GM21447 (cell line): ENCODE measurements around the gene CCDC71L.

Experiments
- ATAC-seq: cut with Tn5 transposase; IDR thresholded peaks from one replicate; pipeline ENCODE4 v1.9.1; 2021; ENCODE audit not compliant: unreplicated experiment

The CCDC71L gene

DNA sequence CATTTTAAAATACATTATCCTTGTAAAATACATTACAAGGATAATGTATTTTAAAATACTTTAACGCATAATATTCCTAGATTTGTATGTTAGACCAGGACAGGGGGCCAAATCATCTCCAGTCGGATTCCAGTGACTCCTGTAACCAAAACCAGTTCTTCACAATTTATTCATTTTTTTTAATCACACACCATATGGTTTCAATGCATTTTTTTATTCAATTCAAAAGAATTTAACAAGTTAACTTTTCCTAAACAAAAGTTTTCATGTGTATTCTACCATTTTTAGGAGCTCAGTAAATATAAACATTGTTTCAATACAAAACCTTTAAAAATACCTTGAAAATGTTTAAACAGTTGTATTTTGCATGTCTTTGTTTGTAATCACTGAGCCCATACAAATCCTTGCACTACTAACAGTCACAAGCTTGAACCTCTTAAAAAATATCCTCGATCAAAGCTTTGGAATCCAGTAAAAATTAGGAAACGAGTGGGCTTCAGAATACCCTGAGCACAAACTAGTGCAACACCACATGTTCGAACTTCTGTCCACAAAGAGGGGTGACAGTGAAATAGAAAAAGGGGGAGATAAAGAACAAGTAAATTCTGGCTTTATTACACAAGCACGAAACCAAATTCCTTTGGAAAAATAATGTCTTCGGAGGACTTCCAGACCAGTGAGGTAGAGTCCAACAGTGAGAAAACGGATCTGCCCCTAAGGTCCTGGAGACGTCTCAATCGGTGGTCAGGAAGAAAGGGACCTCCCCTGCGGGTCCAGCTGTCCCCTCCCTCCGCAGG is 1.6 kb downstream of the CCDC71L start:
- no peak for ATAC-seq

DNA sequence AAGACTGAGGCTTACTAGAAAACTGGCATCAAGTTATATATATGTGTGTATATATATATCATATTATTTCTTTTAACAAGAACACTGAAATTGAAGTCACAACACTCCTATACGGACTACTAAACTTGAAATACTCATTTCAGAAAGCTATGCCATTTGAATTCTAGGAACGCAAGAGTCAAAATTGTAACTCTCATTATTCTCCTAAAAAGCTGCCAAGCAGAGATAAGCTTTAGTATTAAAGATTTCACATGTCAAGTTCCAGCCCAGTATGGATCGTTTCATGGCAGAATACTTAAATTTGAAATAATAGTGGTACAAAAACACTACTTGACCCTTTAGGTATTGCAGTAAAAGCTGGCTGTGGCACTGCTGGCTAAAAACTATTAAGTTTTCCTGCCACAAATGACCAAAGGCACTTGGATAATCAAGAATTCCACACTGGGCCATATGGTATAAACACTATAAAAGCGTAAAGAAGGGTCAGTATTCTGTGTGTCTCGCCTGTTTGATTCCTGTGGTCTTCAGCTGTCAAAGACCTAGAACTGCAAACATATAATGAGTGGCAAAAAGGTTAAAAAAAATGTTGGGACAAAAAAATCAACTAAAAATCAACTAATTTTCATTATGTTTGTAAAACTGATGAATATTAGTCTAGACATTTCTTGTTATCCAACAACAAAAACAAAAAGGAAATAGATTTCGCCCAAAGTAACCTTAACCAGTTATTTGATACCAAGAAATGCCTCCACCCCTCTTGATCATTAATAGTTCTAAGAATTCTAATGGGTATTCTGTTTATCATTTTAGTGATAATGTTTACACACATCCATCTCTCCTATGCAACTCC is 2.4 kb downstream of the CCDC71L start:
- ATAC-seq: no peak

DNA sequence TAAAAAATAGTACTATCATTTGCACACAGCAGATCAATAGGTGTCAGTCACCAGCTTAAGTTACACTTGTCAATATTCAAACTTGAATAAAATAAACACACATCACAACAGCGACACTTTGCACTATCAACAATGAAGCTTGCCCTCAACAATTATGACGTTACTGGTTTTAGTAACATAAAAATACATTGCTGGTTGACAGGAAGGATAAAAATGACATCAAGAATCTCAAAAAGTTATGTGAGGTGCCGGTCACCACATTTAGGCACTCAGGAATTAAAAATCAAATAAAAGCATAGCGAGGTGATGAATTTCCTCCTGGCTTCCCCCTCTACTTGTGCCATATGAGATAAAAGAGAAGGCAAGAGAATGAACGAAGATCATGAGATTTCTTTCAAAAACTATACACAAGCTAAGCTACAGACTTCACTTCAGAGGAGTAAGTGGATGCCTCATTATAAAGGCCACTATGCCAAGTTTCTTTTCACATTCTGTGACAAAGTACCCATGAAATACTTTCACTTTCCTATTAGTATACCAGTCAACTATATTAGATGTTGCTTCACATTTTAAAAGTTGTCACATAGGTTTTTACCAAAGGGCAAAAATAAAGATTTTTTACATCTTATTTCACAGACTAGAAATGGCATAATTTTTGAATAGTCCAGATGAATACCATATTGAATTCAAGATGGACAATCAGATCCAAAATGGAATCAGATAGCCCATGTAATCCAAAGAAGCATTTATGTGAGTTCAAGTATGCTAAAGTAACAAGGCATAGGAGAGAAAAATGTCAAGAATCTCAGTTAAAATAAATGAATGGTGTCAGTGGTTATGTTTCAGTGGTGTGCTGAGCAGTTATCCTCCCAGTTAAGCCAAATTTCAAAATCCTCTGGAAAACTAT is 3.6 kb downstream of the CCDC71L start:
- no peak for ATAC-seq

DNA sequence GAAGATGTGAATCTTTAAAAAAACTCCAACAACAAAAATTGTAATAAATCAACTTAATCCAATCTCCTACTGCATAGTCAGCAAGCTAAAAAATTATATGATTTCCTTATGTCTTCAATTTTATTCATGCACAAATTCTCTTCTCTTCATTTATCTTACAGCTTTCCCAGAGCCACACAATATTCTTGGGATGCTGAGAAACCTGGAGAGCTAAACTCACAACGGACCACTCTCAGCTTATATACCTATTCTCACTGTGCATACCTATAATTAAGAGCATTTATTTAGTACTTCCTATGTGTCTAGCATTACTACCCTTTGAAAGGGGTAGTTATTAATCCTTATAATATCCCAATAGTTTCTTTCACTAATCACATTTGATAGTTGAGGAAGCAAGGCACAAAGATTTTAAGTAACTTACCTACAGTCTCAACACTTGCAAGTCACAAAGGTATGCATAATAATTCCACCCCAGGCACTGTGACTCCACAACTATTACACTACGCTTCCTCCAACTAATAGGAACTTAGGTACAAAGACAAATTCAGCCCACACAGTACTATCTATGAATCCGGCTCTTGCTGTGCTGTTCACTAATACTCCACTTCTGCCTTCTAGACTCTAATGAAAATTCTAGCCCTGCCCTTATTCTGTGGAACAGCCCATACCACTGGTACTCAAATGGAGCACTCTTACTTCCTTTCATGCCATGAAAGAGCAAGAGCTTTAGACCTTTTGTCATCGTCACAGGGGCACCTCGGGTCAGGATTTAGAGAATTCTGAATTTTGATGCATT is 5.1 kb downstream of the CCDC71L start:
- ATAC-seq: no peak

DNA sequence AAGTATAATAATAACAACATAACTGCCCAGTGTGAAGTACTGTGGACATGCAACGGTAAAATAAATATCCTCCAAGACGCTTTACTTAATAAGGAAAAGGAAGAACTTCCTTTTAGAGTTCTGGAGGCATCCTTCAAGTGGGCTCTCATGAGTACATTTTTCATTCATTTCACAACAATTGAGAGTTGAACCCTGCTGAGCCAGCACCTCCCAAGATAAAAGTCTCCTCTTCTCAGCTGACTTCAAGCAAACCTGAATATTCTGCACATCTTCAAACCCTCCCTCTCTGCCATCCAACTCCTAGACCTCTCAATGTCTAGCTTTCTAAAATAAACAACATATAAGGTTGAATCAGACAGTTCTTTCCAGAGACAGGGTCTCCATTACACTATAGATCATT is 7.5 kb downstream of the CCDC71L start:
- no peak for ATAC-seq

DNA sequence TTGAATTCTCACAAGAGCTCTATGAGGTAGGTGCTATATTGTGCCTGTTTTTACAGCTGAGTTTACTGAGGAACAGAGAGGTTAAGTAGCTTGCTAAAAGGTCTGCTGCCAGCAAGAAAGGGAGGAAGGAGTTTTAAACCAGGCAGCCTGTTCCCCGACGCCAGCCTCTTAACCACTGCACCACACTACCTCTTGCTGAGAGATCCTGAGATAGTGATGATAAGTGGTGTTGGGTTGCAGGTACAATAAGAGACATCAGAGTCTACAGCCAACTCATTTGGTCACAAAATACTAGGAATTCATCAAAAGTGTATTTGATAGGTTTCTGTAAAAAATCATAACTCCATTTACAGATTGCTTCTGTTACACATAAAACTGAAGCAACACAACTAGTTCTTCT is 8.0 kb downstream of the CCDC71L start:
- no peak for ATAC-seq

DNA sequence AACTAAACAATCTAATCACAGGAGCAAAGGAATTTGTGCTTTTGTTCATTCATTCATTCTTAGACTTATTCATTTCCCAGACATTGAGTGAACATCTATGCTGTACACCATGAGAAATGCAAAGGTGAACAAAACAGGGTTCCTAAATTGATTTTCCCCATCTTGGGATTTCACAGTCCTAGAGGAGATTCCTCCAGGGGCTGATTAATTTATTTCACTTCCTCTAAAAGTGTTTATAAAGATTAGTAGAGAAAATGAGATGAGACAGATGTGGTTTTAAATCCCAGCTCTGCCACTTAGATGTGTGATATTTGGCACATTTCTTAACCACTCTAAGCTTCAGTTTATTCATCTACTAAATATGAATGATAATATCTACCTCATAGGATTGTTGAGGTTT is 8.9 kb downstream of the CCDC71L start:
- no peak for ATAC-seq

DNA sequence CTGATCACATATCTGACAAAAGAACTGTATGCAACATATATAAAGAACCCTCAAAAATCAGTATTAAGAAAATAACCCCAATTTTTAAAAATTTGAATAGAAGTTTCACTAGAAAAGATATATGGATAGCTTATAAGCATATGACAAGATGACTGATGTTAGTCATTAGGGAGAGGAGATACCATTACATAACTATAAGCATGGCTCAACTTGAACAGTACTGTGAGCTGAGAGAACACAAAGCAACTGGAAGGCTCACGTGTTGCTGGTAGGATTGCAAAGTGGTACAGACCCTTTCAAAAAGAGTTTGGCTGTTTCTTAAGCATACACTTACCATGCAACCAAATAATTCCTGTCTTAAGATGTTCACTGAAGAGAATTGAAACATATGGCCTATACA is 14.7 kb downstream of the CCDC71L start:
- ATAC-seq: no peak

DNA sequence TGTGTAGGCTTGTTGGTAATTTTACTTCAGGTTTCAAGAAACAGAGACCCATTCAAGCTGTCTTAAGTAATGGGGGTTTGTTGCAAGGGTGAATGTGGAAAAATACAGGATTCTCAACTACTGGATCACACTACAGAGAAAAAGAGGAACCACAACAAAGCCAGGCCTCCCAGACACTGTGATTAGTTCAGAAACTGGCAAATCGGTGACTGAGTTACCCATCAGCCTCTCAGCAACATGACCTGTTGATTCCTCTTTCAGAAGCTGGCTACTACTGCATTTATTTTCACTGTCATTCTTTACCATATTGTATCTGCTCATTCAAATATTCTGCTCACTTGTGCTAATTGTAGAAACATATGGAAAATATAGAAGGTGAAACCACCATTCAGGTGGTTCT is 16.0 kb downstream of the CCDC71L start:
- ATAC-seq: no peak

DNA sequence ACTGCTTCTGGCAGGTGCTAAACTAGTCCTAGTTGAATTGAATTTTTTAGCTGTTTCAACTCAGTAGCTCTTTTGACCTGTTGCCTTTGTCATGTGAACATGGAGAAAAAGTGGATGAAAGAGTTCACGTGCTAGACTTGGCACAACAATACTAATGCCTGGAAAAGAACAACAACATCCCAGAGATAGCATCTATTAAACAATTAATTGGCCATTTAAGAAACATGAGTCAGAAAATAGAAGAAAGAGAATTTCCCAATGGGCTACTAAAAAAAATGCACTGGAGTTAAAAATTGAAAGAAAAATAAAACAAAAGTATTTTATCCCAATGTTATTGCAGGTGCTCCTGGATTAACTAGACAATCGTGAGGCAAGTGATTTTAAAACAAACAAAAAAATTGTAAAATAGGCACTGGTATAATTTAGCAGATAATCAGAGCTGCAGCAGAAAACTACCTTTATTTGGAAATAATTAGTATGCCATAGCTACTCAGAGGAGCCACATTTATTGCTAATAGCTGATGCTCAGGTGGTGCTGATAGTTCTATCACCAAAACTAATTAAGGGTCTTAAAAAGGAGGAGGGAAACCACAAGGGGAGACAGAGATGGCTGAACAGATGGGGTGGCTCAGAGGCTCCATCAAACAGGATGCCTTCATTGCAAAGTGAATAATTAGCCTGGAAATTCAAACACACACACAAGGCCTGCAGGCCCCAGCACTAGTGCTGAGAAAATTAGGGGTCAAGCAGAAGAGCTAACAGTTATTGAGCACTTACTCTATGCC is 17.6 kb downstream of the CCDC71L start:
- ATAC-seq: no peak

DNA sequence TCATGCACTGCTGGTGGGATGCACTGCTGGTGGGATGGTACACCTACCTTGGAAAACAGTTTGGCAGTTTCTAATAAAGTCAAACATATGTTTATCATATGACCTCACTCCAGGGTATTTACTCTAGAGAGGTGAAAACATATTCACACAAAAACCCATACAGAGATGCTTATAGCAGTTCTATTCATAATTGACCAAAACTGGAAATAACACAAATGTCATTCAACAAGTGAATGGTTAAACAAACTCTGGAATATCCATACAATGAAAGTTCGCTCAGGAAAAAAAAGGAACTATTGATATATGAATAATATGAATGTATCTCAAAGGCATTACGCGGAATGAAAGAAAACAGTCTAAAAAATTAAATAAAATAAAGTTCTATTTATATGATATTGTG is 19.5 kb downstream of the CCDC71L start:
- no peak for ATAC-seq

DNA sequence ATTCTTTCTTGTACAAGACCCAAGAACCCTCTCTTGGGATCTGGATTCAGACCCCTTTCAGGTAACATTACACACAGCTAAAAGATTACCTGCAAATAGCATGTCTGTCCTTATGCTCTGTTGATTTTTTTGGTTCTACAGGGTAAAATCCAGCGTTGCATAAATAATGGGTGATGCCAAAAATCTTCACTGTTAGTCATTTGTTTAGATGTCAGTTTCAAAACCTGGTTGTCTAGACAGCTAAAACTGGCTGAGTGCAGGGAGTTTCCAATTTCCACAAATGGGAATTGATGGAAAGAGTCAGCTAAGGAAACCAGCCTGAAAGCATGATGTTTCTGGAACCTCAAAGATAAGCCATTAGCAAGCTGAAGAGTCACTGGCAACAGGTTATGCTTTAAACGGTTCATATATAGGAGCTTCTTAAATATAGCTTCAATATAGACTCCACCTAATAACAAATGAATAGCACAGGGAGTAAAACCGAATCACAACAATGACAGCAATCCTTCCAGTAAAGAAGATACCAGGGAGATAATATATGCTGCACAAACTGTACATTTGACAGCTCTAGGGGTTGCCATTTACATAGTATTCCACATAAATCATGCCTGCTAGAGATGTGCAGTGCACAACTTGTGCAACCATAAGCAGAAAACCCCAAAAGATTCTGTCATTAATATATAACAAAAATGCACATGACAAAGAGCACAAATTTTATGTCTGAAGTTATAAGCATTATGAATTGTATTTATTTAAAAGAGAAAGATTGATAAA is 20.4 kb downstream of the CCDC71L start:
- no peak for ATAC-seq

DNA sequence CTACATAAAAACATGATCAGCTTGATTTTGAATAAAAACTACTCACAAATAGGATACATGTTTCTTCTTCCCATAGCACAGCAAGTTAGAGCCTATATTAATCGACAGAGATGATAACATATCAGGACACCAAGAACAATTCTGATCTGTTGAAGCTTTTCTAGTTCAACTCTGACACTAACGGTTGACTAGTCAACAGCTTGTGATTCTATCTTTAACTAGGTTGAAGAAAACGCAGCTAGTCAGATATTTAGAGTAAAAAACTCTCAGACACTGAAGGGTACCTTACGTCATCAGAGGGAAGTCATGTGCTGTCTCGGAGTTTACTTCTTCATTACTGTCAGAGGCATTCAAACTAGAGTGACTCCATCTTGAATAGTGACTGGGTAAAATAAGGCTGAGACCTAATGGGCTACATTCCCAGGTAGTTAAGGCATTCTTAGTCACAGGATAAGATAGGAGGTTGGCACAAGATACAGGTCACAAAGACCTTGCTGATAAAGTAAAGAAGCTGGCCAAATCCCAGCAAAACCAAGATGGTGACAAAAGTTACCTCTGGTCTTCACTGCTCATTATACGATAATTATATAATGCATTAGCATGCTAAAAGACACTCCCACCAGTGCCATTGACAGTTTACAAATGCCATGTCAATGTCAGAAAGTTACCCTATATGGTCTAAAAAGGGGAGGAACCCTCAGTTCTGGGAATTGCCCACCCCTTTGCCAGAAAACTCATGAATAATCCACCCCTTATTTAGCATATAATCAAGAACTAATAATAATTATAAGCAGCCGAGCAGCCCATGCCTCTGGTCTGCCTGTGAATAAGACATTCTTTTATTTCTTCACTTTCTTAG is 21.3 kb downstream of the CCDC71L start:
- no peak for ATAC-seq

DNA sequence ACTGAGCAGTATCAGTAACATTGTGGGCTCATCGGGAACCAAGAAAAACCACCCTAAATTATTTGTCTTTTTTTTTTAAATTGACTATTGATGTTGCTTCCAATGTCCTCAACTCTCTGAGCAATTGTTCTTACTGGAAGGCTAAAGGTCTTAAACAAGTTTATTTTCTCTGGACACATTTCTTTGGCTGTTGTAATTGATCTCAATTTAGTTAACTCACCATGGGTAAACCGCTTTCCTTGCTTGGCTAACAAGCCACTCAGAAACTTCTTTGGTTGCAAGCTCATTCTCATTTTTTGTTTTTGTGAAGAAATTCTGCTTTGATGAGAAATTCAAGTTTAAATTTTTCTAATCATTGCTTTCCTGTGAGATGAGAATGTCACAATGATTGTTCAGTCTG is 25.5 kb downstream of the CCDC71L start:
- ATAC-seq: no peak

DNA sequence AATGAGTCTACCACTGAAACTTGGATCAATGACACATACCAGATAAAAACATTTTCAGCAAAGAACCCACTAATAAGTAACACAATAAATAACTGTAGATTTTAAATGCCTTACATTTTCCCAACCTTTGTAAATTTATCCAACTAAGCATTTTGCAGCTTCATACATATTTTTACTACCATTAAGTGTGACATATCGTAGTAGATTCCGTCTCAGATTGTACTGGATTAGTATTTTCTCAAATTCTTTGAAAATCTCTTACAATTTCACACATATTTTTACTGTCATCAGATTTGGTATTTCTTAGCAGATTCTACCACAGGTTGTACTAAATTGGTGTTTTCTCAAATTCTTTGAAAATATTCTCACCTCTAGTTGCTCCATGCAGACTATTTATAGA is 26.0 kb downstream of the CCDC71L start:
- no peak for ATAC-seq

DNA sequence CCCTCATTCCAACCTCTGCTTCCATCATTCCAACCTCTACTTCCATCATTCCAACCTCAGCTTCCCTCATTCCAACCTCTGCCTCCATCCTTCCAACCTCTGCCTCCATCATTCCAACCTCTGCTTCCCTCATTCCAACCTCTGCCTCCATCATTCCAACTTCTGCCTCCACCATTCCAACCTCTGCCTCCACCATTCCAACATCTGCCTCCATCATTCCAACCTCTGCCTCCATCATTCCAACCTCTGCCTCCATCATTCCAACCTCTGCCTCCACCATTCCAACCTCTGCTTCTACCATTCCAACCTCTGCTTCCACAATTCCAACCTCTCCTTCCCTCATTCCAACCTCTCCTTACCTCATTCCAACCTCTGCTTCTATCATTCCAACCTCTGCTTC is 30.3 kb downstream of the CCDC71L start:
- no peak for ATAC-seq

DNA sequence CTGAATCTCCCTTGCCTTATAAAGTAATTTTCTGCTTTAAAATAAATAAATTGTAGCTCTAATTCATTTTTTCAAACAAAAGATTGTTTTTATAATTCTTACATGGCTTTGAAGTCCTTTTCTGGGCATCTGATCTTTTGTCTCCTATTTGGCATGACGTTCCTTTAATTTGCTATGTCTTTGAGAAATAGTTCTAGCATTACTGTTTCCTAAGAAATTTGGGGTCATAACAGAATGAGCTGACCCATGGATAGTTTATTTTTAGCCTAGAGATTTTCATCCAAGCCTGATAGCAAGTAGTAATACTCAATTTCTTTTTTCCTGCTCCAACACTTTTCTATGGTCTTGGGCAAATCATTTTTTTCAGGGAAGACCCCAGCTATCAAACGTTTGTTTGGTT is 31.4 kb downstream of the CCDC71L start:
- ATAC-seq: no peak
